Testis (tissue), 3 donors: ENCODE results near the gene KATNAL2. TPM values are rescaled to one million over a fixed set of nuclear protein-coding genes. Genes with fewer than 3 reads are reported as not detected.

Experiments used
- DNase-seq: peaks from one replicate; pipeline ENCODE4 v3.0.0-alpha.2; 2019
- H3K27ac ChIP-seq, 2 donors: fragments of 200-600 bp; sonication (generic); one replicate each; pipeline ENCODE4 v1.5.1; 2019
- H3K27me3 ChIP-seq: fragments of 200-600 bp; sonication (generic); one replicate; pipeline ENCODE4 v1.5.1; 2019
- H3K36me3 ChIP-seq: fragments of 200-600 bp; sonication (generic); one replicate; pipeline ENCODE4 v1.5.1; 2017; ENCODE audit warnings: low read depth; ENCODE audit errors: missing control alignments
- H3K4me1 ChIP-seq: fragments of 200-600 bp; sonication (generic); one replicate; pipeline ENCODE4 v1.5.1; 2019
- H3K4me3 ChIP-seq, 2 donors: fragments of 200-600 bp; sonication (generic); one replicate each; pipeline ENCODE4 v1.5.1; 2017 to 2019
- H3K9me3 ChIP-seq: fragments of 200-600 bp; sonication (generic); one replicate; pipeline ENCODE4 v1.5.1; 2017
- POLR2A ChIP-seq: fragments of 450-650 bp; IDR thresholded peaks from one replicate; pipeline ENCODE4 v1.6.1; 2017; ENCODE audit warnings: antibody characterized with exemption, mild to moderate bottlenecking, moderate library complexity
- WGBS, 2 donors: methylation state at CpG; one replicate each; pipeline ENCODE4 v1.1.5; 2018; 5-methylcytosine and 5-hydroxymethylcytosine counted together
- intact Hi-C: fragments of 100-400 bp; cut with DNase I; formaldehyde crosslinking; loops from one replicate; pipeline ENCODE4 v1.15.1; 2023; ENCODE audit warnings: low total_unique reads
- polyA plus RNA-seq: library from polyadenylated mRNA; stranded (reverse); fragments of 350-450 nt; fragmentation: Illumina TruSeq; extraction: RNeasy Lipid Tissue Mini Kit (QIAGEN cat#74804); gene quantifications from one replicate; pipeline ENCODE4 v1.2.3, GENCODE V29; 2014; ENCODE audit warnings: low read depth, low replicate concordance; ENCODE audit not compliant: insufficient read depth
- total RNA-seq, 2 donors: library from RNA; depleted of rRNA; stranded (reverse); fragments of >200 nt; gene quantifications; one replicate each; pipeline ENCODE4 v1.2.3, GENCODE V29; 2016
- TF ChIP-seq, protein P1 (sequence below), 3 experiments: fragments of 450-650 bp in 2 of 3; fragments of 200-600 bp in 1 of 3; sonication (generic) in 1 of 3; IDR thresholded peaks; one replicate each; pipeline ENCODE4 v1.5.1; 2016 to 2019; ENCODE audit warnings: antibody characterized with exemption in 3 of 3, mild to moderate bottlenecking in 2 of 3, moderate library complexity in 1 of 3

KATNAL2 gene
- total and polyA plus RNA-seq, 3 donors from 2014 or later, result 17.5 to 36.8 (median 36.2) TPM

GRCh38 chr18:47120428-47120827, 203.0 kb downstream of the KATNAL2 start:
- no peak for DNase-seq
- no peaks in the 10 kb centered on the region for H3K27me3 ChIP-seq
- H3K9me3 ChIP-seq, result no peaks in the 10 kb centered on the region
- H3K36me3 ChIP-seq, result no peaks in the 10 kb centered on the region
- TF ChIP-seq, protein P1, sequence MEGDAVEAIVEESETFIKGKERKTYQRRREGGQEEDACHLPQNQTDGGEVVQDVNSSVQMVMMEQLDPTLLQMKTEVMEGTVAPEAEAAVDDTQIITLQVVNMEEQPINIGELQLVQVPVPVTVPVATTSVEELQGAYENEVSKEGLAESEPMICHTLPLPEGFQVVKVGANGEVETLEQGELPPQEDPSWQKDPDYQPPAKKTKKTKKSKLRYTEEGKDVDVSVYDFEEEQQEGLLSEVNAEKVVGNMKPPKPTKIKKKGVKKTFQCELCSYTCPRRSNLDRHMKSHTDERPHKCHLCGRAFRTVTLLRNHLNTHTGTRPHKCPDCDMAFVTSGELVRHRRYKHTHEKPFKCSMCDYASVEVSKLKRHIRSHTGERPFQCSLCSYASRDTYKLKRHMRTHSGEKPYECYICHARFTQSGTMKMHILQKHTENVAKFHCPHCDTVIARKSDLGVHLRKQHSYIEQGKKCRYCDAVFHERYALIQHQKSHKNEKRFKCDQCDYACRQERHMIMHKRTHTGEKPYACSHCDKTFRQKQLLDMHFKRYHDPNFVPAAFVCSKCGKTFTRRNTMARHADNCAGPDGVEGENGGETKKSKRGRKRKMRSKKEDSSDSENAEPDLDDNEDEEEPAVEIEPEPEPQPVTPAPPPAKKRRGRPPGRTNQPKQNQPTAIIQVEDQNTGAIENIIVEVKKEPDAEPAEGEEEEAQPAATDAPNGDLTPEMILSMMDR (IDR thresholded peaks at IDR 0.05), result no peak
- no peak for TF ChIP-seq POLR2A
- H3K4me1 ChIP-seq, result no peaks in the 10 kb centered on the region
- intact Hi-C loops, result no loop called here
- WGBS, 2 donors, result 78 to 92% methylated on average over 4 of the region's 4 CpGs
- H3K4me3 ChIP-seq, result no peak overlapping the region
- H3K27ac ChIP-seq, result no peak overlapping the region

- H3K4me3 ChIP-seq, result no peak overlapping the region
- H3K36me3 ChIP-seq, result no peaks in the 10 kb centered on the region
- no peaks in the 10 kb centered on the region for H3K9me3 ChIP-seq
- 92 to 96% methylated on average over 3 of the region's 3 CpGs for WGBS, 2 donors
- no peaks in the 10 kb centered on the region for H3K27me3 ChIP-seq
- H3K27ac ChIP-seq, result no peak overlapping the region
- intact Hi-C loops, result no loop called here
- no peaks in the 10 kb centered on the region for H3K4me1 ChIP-seq
- no peak for TF ChIP-seq POLR2A
- TF ChIP-seq, protein P1 (IDR thresholded peaks at IDR 0.05), result no peak
- no peak for DNase-seq
Measured at GRCh38 chr18:47121146-47121545, 203.7 kb downstream of the KATNAL2 start.

GRCh38 chr18:47141289-47141688, 223.9 kb downstream of the KATNAL2 start:
- DNase-seq, result no peak
- TF ChIP-seq, protein P1 (IDR thresholded peaks at IDR 0.05), result no peak
- no peak for TF ChIP-seq POLR2A
- H3K9me3 ChIP-seq, result no peaks in the 10 kb centered on the region
- H3K4me3 ChIP-seq, result no peak overlapping the region
- intact Hi-C loops, result no loop called here
- H3K36me3 ChIP-seq, result no peaks in the 10 kb centered on the region
- no peaks in the 10 kb centered on the region for H3K27me3 ChIP-seq
- H3K4me1 ChIP-seq, result peaks cover 6% of the 10 kb centered on the region
- no peak overlapping the region for H3K27ac ChIP-seq

DNA sequence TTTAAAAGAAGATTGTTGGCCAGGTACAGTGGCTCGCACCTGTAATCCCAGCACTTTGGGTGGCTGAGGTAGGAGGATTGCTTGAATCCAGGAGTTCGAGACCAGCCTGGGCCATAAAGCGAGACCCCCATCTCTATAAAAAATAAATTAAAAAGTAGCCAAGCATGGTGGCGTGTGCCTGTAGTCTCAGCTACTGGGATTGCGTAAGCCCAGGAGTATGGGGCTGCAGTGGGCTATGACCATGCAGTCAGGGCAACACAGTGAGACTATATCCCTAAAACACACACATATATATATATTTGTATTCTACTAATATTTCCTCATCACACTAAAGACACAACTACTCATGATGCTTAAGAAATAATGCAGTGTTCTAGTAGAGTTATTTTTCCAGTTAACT, 225.8 kb downstream of the KATNAL2 start:
- no peak for TF ChIP-seq POLR2A
- TF ChIP-seq, protein P1 (IDR thresholded peaks at IDR 0.05), result no peak
- WGBS, 2 donors, result 88 to 94% methylated on average over 5 of the region's 5 CpGs
- H3K36me3 ChIP-seq, result no peaks in the 10 kb centered on the region
- no peak overlapping the region for H3K27ac ChIP-seq
- no peak for DNase-seq
- H3K9me3 ChIP-seq, result no peaks in the 10 kb centered on the region
- no peak overlapping the region for H3K4me3 ChIP-seq
- H3K4me1 ChIP-seq, result peaks cover 6% of the 10 kb centered on the region
- intact Hi-C loops, result no loop called here
- no peaks in the 10 kb centered on the region for H3K27me3 ChIP-seq

DNA sequence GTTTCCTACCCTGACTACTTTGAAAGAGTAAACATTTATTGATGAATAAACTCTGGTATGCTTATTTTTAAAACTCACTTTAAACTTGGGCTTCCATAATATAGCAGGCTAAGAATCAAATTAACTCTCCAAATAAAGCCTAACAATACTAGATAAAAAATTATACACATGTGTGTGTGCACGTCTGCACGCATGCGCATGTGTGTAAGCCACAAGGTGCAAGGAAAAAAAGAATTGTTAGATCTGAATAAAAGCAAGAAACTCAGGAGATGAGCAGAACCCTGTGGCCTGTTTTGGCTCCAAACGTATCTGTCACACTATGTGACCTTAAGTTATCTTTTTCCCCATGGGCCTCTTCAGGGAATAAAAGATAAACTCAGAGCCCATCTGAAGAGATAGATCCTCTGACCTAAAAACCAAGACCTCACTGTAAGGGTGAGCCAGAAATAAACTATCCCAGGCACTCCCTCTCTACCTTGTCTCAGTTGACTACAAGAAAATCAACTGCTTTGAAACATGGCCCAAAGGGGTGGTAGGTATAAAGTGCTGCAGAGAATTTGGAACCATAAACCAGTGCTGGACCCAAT, 226.6 kb downstream of the KATNAL2 start:
- H3K9me3 ChIP-seq, result no peaks in the 10 kb centered on the region
- no peak overlapping the region for H3K27ac ChIP-seq
- H3K27me3 ChIP-seq, result no peaks in the 10 kb centered on the region
- no peaks in the 10 kb centered on the region for H3K36me3 ChIP-seq
- no peak overlapping the region for H3K4me3 ChIP-seq
- 82 to 90% methylated on average over 4 of the region's 4 CpGs for WGBS, 2 donors
- no peak for DNase-seq
- H3K4me1 ChIP-seq, result peaks cover 12% of the 10 kb centered on the region
- no peak for TF ChIP-seq POLR2A
- TF ChIP-seq, protein P1 (IDR thresholded peaks at IDR 0.05), result no peak
- intact Hi-C loops, result no loop called here
